Endothelial cell of umbilical vein (primary cell): Measurements from ENCODE around the gene COPS9.

Source experiments
- TF ChIP-seq, protein P1 (sequence below), 2 donors: IDR thresholded peaks; 1 replicate in 1 of 2; 2 replicates in 1 of 2; pipeline ENCODE4 v1.5.1; 2011; ENCODE audit warnings: low read length in 2 of 2, mild to moderate bottlenecking in 2 of 2, moderate library complexity in 2 of 2, control low read depth in 1 of 2, inconsistent platforms in 1 of 2, low read depth in 1 of 2; ENCODE audit not compliant: insufficient read depth in 1 of 2; ENCODE audit errors: extremely low read depth in 1 of 2
- TF ChIP-seq, protein P2 (sequence below): IDR thresholded peaks from 2 replicates; pipeline ENCODE4 v1.6.1; 2011; ENCODE audit not compliant: insufficient read depth, insufficient read length

DNA sequence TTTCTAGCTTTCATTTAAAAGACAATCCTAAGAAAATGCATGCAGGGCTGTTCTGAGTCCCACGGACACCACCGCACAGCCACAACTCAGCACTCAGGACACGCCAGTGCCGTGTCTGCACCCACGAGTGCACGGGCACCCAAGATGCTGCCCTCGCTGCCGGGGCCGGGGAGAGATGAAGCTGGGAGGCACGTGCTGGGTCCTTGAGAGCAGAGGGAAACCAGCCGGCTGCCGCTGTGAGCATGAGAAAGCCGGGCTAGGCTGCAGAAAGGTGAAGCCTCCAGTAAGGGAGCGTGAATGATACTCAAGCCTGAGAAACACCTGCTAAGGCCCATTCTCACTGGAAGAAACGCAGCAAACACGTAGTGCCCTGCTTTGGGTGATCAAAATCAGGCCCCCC lies 4.8 kb downstream of the COPS9 start:
- TF ChIP-seq, protein P1, sequence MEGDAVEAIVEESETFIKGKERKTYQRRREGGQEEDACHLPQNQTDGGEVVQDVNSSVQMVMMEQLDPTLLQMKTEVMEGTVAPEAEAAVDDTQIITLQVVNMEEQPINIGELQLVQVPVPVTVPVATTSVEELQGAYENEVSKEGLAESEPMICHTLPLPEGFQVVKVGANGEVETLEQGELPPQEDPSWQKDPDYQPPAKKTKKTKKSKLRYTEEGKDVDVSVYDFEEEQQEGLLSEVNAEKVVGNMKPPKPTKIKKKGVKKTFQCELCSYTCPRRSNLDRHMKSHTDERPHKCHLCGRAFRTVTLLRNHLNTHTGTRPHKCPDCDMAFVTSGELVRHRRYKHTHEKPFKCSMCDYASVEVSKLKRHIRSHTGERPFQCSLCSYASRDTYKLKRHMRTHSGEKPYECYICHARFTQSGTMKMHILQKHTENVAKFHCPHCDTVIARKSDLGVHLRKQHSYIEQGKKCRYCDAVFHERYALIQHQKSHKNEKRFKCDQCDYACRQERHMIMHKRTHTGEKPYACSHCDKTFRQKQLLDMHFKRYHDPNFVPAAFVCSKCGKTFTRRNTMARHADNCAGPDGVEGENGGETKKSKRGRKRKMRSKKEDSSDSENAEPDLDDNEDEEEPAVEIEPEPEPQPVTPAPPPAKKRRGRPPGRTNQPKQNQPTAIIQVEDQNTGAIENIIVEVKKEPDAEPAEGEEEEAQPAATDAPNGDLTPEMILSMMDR (IDR thresholded peaks at IDR 0.05; ENCODE audit: extremely low read depth in 1 of 2, insufficient read depth in 1 of 2, low read depth in 1 of 2, low read length in 2 of 2), result no peak
- TF ChIP-seq, protein P2, sequence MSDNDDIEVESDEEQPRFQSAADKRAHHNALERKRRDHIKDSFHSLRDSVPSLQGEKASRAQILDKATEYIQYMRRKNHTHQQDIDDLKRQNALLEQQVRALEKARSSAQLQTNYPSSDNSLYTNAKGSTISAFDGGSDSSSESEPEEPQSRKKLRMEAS, result no peak
